ENCODE measurements around the gene MYO1B.

GRCh38 chr2:191357678-191358077 lies 112.5 kb downstream of the MYO1B start:
- TF ChIP-seq, protein P1, sequence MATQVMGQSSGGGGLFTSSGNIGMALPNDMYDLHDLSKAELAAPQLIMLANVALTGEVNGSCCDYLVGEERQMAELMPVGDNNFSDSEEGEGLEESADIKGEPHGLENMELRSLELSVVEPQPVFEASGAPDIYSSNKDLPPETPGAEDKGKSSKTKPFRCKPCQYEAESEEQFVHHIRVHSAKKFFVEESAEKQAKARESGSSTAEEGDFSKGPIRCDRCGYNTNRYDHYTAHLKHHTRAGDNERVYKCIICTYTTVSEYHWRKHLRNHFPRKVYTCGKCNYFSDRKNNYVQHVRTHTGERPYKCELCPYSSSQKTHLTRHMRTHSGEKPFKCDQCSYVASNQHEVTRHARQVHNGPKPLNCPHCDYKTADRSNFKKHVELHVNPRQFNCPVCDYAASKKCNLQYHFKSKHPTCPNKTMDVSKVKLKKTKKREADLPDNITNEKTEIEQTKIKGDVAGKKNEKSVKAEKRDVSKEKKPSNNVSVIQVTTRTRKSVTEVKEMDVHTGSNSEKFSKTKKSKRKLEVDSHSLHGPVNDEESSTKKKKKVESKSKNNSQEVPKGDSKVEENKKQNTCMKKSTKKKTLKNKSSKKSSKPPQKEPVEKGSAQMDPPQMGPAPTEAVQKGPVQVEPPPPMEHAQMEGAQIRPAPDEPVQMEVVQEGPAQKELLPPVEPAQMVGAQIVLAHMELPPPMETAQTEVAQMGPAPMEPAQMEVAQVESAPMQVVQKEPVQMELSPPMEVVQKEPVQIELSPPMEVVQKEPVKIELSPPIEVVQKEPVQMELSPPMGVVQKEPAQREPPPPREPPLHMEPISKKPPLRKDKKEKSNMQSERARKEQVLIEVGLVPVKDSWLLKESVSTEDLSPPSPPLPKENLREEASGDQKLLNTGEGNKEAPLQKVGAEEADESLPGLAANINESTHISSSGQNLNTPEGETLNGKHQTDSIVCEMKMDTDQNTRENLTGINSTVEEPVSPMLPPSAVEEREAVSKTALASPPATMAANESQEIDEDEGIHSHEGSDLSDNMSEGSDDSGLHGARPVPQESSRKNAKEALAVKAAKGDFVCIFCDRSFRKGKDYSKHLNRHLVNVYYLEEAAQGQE (IDR thresholded peaks at IDR 0.05; ENCODE audit: low read depth, low read length), result no peak
- TF ChIP-seq POLR2A (IDR thresholded peaks at IDR 0.05; ENCODE audit: low read depth, low read length) (no peak), CTCF (IDR thresholded peaks at IDR 0.05 in 2 of 3, conservative IDR thresholded peaks at IDR 0.05 in 1 of 3; ENCODE audit: control insufficient read depth in 2 of 3, extremely low read depth in 1 of 3, insufficient read depth in 1 of 3, low read depth in 3 of 3, low read length in 3 of 3) (no peak), EGR1 (IDR thresholded peaks at IDR 0.05; ENCODE audit: borderline replicate concordance in 1 of 2, low read depth in 2 of 2, low read length in 2 of 2) (no peak), E2F8 (IDR thresholded peaks at IDR 0.05; ENCODE audit: low read depth, partially characterized antibody) (no peak), USF2 (IDR thresholded peaks at IDR 0.05; ENCODE audit: borderline replicate concordance, low read depth, low read length) (no peak), CBFB (IDR thresholded peaks at IDR 0.05; ENCODE audit: low read depth) (no peak), FOXM1 (IDR thresholded peaks at IDR 0.05; ENCODE audit: low read depth, low read length) (no peak)
- TF ChIP-seq, protein P2, sequence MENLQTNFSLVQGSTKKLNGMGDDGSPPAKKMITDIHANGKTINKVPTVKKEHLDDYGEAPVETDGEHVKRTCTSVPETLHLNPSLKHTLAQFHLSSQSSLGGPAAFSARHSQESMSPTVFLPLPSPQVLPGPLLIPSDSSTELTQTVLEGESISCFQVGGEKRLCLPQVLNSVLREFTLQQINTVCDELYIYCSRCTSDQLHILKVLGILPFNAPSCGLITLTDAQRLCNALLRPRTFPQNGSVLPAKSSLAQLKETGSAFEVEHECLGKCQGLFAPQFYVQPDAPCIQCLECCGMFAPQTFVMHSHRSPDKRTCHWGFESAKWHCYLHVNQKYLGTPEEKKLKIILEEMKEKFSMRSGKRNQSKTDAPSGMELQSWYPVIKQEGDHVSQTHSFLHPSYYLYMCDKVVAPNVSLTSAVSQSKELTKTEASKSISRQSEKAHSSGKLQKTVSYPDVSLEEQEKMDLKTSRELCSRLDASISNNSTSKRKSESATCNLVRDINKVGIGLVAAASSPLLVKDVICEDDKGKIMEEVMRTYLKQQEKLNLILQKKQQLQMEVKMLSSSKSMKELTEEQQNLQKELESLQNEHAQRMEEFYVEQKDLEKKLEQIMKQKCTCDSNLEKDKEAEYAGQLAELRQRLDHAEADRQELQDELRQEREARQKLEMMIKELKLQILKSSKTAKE (IDR thresholded peaks at IDR 0.05; ENCODE audit: low read depth, poor library complexity, severe bottlenecking), result no peak

Measured in GM12878 (cell line).